Measurements from ENCODE around the gene KCNMA1.

GRCh38 chr10:77349226-77349625, 288.4 kb downstream of the KCNMA1 start:
- TF ChIP-seq POLR2AphosphoS5 (IDR thresholded peaks at IDR 0.05) (no peak), POLR2A (IDR thresholded peaks at IDR 0.05) (no peak), CTCF (IDR thresholded peaks at IDR 0.05) (no peak)
